GM19328 (cell line): Measurements from ENCODE around the gene EPC2.
"Not testable (repeated sequence)": the region's sequence is repeated elsewhere in the genome, so short reads cannot be mapped to it uniquely, and the experiment has no call there.

Experiments
- ATAC-seq: cut with Tn5 transposase; IDR thresholded peaks from one replicate; pipeline ENCODE4 v1.9.1; 2021; ENCODE audit warnings: mild to moderate bottlenecking, moderate library complexity; ENCODE audit not compliant: unreplicated experiment

The EPC2 gene

DNA sequence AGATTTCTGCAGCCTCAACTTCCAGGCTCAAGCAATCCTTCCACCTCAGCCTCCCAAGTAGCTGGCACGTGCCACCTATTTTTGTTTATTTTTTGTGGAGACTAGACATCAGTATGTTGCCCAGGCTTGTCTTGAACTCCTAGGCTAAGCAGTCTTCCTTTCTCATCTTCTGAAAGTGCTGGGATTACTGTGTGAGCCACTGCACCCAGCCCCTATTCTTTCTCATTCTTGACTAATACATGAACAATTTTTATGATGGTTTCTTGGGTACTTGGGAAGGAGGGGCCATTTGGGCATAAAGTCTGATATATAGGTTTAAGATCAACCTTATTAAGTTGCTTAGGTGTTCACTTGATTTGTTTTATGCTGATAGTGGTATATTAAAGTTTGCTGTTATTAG is 26.2 kb downstream of the EPC2 start:
- ATAC-seq = no peak

DNA sequence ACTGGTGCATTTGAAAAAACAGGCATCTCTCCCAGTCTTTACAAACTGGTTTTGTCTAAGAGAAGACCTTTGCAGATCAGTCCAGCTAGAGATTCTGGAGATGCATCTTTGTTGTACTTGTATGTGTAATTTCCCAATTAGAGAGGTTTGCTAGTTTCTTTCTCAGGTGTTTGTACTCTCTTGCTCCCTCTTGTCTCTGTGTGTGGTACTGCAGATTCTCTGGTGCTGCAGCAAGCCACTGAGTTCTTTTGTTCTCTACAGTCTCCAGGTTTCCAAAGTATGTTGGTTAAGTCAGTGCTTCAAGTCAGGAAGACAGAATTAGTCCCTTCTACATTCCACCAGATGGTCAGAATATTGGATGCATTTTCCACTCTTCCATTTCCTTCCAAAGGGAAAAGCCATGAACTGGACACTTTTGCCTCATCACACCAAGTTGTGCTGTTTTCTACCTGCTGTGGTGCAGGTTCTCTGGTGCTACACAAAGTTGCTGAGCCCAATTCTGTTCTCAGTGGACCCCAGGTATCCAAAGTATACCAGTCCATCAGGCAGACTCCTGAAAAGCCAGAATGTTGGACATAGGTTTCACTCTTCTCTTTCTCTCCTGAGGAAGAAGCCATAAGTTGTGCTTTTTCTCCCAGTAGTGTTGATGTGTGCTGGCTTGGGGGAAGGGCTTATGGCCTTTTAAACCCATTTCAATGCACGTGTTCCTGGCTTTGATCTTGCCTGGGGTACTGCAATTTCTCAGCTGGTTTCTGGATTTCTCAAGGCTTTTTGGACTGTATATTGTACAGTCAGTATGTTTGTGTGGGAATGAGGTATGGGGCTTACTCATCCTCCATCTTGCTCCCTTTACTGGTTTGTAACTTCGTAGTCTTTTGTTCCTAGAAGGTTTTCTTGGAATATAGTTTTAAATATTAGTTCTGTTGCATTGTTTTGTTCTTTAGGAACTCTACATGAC is 29.8 kb downstream of the EPC2 start:
- no peak for ATAC-seq

DNA sequence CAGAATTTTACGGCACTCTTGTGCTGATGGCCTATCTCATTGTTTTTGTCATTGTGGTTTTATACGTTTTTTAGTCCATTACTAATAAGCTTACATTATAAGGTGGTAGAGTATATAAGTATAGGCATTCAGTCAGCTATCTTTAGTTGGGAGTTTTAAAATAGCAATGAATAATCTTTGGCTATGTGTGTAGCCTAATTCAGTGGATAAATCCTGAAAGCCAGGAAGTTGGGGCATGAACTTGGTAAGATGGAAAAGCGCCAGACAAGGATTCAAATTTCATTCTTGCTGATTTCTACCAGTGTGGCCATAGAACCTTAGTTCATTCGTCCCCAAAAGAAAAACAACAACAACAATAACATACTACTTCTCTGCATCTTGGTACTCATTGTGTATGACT is 31.2 kb downstream of the EPC2 start:
- ATAC-seq = no peak

DNA sequence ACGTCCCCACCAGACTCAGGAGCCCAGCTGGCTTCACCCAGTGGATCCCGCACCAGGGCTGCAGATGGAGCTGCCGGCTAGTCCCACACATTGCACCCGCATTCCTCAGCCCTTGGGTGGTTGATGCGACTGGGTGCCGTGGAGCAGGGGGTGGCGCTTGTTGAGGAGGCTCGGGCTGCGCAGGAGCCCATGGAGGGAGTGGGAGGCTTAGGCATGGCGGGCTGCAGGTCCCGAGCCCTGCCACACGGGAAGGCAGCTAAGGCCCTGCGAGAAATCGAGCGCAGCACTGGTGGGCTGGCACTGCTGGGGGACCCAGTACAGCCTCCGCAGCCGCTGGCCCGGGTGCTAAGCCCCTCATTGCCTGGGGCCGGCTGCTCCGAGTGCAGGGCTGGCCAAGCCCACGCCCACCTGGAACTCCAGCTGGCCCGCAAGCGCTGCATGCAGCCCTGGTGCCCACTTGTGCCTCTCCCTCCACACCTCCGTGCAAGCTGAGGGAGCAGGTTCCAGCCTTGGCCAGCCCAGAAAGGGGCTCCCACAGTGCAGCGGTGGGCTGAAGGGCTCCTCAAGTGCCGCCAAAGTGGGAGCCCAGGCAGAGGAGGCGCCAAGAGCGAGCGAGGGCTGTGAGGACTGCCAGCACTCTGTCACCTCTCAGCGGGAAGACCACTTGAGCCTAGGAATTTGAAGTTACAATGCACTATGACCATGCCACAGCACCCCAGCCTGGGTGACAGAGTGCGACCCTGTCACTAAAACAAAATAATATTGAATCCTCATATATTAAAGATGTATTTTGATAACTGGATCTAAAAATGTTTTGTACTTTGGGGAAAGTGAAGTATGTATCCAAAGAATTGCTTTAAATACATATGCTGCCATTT is 34.0 kb downstream of the EPC2 start:
- ATAC-seq = not testable (repeated sequence)

DNA sequence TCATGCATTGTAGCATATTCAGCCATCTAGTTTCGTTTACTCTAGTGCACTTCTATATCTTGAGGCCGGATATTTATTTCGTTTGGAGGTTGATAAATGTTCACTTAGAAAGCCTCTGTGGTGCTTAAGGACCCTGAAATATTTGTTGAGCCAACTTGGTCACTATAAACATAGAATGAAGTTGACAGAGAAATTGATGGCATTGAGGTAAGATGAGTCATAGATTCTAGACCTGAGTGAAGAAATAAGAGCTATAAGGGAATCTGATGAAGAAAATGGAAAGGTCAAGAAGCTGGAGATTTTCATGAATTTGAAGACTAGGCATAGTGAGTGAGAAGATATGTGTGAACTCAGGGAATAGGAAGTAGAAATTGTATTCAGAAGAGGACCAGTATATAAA is 35.9 kb downstream of the EPC2 start:
- ATAC-seq = no peak

DNA sequence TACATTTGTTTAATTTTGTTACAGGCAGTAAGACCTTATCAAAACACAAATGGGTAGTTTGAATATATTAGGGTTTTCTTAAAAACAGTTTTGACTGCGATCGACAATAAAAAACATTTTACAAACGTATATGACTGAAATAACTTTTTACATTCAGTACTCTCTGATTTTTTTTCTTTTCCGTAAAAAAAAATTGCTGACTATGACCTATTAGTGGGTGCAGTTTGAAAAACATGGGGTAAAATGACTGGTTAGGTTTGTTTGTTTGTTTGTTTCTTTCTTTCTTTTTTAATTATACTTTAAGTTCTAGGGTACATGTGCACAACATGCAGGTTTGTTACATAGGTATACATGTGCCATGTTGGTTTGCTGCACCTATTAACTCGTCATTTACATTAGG is 36.9 kb downstream of the EPC2 start:
- ATAC-seq = no peak

DNA sequence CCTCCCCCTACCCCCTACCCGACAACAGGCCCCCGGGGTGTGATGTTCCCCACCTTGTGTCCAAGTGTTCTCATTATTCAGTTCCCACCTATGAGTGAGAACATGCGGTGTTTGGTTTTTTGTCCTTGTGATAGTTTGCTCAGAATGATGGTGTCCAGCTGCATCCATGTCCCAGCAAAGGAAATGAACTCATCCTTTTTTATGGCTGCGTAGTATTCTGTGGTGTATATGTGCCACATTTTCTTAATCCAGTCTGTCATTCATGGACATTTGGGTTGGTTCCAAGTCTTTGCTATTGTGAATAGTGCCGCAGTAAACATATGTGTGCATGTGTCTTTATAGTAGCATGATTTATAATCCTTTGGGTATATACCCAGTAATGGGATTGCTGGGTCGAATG is 37.3 kb downstream of the EPC2 start:
- ATAC-seq = not testable (repeated sequence)

DNA sequence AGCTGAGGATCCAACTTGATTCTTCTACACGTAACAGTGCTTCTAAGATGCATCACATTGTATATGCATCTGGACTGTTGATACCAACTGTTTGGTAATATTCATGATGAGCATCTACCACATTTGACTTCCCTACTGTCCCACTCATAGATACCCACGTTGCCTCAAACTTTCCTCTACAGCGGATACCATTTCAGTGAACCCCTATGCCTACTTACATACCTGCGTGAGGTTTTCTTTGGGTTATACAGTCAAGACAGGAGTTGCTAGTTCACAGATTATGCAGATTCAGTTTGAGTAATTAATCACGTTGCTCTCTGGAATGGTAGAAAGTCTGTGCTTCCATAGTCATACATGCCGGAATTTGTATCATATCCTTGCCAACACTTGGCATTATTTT is 40.0 kb downstream of the EPC2 start:
- no peak for ATAC-seq

DNA sequence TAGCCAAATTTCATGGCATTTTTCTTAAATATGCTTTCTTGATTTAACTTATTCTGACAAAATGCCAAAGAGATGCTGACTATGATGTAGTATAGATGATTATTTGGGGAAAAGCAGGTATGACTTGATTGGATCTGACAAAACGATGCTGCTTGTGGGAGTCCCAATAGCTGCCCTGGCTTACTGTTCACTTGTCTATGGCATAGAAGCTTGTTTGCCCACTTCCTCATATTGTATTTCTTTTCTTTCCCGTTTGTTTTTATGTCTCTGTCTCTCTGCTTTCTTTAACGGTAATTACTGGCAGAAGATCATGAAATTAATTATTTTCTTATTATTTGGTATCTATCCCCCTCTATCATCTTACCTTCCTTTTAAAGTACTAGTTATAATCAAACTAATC is 43.0 kb downstream of the EPC2 start:
- no peak for ATAC-seq

DNA sequence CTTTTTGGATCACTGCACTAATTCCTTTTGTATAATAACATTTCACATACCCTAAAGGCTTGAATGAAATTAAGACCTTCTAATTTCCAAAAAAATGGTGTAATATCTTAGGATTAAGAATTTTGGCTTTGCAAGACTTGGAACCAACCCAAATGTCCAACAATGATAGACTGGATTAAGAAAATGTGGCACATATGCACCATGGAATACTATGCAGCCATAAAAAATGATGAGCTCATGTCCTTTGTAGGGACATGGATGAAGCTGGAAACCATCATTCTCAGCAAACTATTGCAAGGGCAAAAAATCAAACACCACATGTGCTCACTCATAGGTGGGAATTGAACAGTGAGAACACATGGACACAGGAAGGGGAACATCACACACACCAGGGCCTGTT is 43.5 kb downstream of the EPC2 start:
- not testable (repeated sequence) for ATAC-seq

DNA sequence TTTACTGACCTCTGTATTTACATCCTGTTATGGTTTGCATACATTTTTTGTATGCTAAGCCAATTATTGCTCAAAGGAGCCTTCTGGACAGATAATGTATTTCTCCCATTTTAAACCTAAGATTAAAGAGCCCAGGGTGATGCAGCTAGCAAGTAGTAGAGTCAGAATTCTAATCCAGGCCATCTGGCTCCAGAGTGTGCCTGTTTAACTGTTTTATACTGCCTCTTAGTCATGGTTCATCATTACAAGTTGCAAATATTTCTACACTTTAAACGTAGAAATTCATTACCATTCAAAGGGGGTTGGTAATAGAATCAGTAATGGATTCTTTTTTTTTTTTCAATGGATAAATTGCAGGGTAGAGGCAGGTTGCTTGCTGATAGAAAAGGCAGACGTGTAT is 52.4 kb downstream of the EPC2 start:
- no peak for ATAC-seq

DNA sequence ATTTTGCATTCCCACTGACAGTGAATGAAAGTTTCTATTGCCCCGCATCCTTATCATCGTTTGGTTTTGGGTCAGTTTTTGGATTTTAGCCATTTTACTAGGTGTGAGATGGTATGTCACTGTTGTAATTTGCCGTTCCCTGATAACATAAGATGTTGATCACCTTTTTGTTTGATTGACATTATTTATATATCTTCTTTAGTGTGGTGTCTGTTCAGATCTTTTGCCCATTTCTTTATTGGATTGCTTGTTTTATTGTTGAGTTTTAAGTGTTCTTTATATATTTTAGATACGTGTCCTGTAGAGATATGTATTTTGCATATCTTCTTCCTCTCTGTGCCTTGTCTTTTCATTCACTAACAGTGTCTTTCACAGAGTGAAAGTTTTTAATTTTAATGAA is 55.3 kb downstream of the EPC2 start:
- ATAC-seq = no peak

DNA sequence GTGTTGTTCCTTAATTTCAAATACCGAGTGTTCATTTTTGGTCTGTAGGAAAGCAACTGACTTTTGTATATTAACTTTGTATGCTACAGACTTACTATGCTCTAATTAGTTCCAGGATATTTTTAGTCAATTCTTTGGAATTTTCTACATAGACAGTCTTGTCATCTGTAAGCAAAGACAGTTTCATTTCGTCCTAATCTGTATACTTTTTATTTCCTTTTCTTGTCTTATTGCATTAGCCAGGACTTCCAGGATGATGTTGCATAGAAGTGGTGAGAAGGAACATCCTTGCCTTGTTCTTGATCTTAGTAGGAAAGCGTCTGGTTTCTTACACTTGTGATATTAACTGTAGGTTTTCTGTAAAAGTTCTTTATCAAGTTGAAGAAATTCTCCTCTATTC is 56.5 kb downstream of the EPC2 start:
- no peak for ATAC-seq

DNA sequence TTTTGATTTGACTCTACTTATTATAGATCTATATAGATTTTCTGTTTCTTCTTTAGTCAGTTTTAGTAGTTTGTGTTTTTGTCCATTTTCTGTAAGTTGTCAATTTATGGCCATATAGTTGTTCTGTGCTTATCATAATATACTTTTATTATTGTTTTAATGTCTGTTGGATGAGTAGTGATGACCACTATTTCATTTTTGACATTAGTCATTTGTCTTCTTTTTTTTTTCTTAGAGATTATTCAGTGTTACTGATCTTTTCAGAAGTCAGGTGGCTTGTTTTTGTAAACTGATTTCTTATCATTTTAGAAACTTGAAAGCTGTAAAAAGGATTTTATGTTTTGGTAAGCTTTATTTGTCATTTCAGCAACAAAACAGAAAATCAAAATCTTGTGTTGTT is 57.3 kb downstream of the EPC2 start:
- ATAC-seq = no peak

DNA sequence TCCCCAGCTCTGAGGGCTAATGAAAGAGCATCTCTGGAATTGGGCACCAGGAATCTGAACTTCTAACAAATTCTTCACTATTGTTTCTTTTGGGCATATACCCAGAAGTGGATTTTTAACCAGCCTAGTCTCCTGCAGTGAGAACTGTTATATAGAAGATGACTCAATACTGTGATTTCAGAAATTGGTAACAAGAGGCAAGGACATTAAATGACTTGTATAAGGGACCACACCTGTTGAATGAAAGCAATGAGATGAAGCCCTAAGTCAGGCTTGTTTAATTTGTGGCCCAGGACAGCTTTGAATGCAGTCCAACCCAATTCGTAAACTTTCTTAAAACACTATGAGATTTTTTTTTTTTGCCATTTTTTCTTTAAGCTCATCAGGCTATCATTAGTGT is 57.9 kb downstream of the EPC2 start:
- no peak for ATAC-seq

DNA sequence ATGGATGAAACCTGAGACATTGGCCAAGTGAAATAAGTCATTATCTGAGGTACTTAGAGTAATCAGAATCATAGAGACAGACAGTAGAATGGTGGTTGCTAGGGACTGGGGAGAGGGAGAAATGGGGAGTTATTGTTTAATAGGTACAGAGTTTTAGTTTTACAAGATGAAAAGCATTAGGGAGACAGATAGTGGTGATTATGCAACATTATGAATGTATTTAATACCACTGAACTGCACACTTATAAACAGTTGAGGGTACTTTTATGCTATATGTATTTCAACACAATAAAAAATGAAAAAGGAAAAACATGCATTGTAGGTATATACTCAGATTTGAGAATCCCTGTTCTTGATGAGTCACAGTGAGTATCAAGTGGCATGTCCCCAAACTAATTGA is 59.7 kb downstream of the EPC2 start:
- no peak for ATAC-seq

DNA sequence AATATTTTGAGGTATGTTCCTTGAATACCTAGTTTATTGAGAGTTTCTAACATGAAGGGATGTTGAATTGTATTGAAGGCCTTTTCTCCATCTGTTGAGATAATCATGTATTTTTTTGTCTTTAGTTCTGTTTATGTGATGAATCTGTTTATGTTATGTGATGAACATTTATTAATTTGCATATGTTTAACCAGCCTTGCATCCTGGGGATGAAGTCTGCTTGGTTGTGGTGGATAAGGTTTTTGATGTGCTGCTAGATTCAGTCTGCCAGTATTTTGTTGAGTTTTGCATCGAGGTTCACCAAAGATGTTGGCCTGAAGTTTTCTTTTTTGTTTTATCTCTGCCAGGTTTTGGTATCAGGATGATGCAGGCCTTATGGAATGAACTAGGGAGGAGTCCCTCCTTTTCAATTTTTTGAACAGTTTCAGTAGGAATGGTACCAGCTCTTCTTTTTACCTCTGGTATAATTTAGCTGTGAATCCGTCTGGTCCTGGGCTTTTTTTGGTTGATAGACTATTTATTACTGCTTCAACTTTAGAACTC is 71.9 kb downstream of the EPC2 start:
- no peak for ATAC-seq

DNA sequence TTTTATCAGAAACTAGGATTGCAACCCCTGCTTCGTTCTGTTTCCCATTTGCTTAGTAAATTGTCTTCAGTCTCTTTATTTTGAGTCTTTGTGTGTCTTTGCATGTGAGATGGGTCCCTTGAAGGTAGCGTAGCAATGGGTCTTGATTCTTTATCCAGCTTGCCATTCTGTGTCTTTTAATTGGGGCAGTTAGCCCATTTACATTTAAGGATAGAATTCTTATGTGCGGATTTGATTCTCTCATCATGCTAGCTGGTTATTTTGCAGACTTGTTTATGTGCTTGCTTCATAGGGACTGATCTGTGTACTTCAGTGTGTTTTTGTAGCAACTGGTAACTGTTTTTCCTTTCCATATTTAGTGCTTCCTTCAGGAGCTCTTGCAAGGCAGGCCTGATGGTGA is 73.5 kb downstream of the EPC2 start:
- ATAC-seq = no peak

DNA sequence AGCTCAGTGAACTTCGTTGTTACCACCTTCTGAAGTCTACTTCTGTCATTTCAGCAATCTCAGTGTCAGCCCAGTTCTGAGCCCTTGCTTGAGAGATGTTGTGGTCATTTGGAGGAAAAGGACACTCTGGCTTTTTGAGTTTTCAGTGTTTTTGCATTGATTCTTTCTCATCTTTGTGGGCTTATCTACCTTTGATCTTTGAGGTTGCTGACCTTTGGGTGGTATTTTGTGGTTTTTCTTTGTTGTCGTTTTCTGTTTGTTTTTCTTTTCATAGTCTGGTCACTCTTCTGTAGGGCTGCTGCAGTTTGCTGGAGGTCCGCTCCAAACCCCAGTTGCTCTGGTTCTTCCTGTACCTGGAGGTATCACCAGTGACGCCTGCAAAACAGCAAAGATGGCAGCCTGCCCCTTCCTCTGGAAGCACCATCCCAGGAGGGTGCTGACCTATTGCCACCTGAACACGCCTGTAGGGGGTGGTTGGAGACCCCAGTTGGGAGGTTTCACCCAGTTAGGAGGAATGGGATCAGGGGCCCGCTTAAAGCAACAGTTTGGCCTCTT is 74.7 kb downstream of the EPC2 start:
- no peak for ATAC-seq

DNA sequence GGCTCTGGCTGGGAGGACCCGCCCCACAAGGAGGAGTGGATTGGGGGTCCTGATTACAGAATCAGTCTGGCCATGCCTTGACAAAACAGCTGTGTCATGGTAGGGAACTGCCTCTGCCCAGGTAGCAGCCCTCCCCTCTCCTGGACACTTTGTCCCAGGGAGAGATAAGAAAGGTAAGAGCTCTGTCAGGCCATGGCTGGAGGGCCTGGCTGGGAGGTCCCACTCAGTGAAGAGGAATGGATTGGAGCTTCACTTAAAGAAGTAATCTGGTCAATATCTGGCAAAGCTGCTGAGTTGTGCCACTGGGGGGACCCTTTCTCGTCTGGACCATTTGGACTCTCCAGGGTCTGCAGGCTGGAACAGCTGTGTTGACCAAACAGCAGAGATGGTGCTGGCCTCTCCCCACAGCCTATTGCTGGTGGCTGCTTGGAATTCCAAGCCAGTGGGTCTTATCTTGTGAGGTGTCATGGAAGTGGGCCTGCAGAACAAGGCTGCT is 75.4 kb downstream of the EPC2 start:
- no peak for ATAC-seq

DNA sequence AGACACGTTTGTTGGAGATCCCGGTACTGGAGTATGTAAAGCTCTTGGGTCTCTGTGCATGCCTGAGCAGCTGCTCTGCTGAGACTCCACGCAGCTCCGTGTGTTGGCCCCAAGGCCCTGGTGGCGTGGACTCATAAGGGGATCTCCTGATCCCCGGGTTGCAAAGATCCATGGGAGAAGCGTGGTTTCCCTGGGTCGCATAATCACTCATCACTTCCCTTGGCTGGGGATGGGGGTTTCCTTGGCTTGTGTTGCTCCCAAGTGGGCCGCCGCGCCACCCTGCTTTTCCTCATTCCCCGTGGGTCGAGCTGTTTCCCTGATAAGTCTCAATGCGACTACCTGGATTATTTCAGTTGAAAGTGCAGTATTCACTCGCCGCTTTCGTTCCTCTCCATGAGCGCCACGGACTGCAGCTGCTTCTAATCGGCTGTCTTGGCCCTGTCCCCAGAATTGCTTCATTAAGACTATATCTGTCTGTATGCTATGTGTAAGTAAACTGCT is 76.0 kb downstream of the EPC2 start:
- ATAC-seq = no peak
